Islet of Langerhans (tissue), 1 donor: ENCODE results near the gene SLC27A6.
"Not testable (repeated sequence)": the region's sequence is repeated elsewhere in the genome, so short reads cannot be mapped to it uniquely, and the experiment has no call there.

Experiments used
- FAIRE-seq: peaks from one replicate; lab custom pipeline; 2011; peaks lifted over from hg19 to GRCh38; lab: Jason Lieb, UNC

Gene SLC27A6

GRCh38 chr5:129001841-129002526 lies 36.7 kb downstream of the SLC27A6 start:
- no peak for FAIRE-seq

DNA sequence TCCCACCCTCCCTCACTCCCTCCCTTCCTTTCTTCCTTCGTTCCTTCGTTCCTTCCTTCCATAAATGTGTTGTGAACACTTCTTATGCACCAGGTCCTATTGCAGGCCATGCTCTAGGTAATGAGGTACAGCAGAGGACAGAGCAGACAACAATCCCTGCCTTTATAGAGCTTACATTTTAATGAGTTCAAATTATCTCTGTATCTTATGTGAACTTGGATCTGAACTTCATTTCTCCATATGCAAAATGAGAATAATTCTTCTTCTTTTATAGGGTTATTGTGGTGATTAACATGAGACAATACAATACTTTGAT lies 37.2 kb downstream of the SLC27A6 start:
- FAIRE-seq = no peak

DNA sequence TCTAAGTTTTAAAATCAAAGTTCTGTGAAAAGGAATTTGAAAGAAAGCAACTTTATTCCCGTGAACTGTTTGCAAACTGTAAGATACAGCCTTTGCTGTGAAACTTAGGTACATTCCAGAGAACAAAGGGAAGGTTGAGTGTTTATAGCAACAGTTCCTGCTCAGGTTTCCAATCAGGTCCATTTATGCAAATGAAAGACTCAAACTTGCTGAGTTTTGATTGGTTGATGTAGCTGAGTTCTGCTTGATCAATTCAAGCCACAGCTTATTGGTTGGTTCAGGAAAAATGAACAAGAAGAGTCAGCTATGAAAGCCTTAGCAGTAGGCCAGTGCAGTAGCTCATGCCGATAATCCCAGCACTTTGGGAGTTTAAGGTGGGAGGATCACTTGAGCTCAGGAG lies 37.9 kb downstream of the SLC27A6 start:
- FAIRE-seq = no peak

DNA sequence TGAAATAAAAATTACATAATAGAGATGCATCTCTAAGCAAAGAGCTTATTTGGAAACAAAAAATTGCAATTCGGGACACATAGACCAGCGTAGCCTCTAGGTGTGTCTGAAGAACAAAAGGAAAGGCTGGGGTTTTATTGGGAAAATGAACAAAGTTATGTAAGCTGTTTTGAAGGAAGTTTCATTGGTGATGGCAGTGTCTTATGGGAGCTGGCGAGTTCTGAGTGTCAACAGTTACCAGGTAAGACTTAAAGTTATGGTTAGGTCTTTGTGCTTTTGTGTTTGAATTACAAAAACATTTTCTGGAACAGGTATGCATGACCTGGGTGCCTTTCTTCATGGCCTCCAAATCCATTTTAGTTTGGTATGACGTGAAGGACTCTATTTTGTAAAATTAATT lies 48.9 kb downstream of the SLC27A6 start:
- FAIRE-seq = no peak

DNA sequence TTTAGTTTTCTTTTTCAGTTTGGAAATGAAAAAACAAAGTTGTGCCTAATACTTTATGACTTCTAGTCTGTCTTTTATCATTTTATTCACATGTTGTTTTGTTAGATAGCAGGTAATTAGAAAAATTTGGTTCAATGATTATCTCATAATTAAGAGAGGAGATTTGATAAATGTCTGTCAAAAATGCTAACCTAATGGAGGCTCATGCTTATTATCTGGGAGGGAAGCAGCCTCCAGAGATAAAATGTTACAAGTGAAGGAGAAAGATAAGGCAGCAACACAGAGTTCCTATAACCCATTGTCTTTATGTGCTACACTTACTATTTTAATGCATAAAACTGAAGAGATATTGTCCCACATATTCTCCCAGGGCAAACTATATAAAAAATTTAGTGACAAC lies 53.5 kb downstream of the SLC27A6 start:
- no peak for FAIRE-seq

DNA sequence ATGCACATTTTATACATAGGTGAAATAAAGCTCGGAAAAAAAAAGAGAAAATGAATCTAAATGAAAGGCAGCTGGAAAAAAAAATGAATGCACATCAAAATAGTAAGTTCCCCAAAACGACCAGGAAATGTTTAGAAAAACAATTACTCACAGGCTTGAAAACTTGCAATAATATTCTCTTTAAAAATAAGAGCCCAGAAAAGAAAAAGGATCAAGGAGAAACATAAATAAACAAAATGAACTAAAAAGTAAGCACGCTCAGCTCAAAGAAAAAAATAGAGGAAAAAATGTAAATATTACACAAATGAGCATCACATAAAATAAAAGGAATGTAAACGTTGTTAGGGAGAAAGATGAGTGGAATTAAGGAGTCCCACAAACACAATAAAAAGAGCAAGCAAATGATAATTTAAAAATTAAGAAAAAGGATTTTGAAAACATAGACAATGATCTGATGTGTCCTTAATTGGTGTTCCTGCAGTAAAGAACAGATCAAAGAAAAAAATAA lies 54.2 kb downstream of the SLC27A6 start:
- no peak for FAIRE-seq

GRCh38 chr5:129020683-129021082 lies 55.4 kb downstream of the SLC27A6 start:
- no peak for FAIRE-seq

DNA sequence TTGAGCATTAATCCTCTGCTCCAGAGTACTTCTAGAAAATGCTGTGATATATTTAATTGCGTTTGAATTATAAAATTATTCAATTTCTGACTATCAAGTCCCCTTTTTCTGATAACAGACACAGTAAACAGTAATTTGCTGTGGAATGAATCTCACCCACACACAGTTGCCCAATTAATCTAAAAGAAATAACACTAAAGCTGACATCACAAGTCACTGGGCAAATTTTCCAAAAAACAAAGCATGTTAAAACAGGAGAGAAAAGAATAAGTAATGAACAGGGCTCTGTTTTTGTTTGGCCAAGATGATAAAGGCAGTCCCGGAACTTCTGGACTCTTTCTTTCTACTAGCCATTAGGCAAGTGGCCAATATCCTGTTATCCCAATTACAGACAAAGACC lies 56.5 kb downstream of the SLC27A6 start:
- no peak for FAIRE-seq

DNA sequence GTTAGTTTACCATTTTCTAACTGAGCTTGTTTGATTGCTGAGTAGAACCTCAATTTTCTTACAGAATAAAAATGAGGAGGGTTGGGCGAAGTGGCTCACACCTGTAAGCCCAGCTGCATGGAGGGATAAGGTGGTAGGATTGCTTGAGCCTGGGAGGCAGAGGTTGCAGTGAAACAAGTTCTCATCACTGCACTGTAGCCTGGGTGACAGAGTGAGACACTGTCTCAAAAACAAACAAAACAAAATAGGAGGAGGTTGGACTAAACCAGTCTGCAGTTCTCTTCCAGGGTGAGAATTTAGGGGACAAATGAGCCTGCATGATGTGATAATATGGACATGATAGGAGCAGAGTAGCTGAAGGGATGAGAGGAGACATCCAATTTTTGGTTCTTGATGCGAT lies 57.3 kb downstream of the SLC27A6 start:
- FAIRE-seq = no peak

DNA sequence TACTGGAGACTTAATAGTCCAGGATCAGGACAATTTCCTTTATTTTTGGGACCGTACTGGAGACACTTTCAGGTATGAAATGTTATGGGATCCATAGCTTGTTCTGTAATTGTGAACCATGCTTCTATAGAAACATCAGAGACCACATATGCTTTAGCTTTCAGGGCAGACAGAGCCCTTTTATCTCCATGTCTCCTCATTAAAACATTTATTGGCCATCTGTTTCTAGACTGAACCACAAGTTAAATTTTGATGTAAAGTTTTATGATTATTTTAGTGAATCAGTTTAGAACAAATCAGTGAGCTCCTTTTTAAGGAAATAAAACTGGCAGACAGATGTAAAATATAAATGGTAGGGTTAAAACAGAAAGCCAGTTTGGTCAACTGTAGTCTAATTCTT lies 62.0 kb downstream of the SLC27A6 start:
- no peak for FAIRE-seq

- FAIRE-seq = no peak
Observed at GRCh38 chr5:129031886-129032683, 66.8 kb downstream of the SLC27A6 start.

DNA sequence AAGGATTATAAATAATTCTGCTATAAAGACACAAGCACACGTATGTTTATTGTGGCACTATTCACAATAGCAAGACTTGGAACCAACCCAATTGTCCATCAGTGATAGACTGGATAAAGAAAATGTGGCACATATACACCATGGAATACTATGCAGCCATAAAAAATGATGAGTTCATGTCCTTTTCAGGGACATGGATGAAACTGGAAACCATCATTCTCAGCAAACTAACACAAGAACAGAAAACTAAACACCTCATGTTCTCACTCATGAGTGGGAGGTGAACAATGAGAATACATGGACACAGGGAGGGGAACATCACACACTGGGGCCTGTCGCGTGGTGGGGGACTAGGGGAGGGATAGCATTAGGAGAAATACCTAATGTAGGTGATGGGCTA lies 71.0 kb downstream of the SLC27A6 start:
- FAIRE-seq = not testable (repeated sequence)

- FAIRE-seq = no peak
Observed at GRCh38 chr5:129041196-129041881, 76.1 kb downstream of the SLC27A6 start.

DNA sequence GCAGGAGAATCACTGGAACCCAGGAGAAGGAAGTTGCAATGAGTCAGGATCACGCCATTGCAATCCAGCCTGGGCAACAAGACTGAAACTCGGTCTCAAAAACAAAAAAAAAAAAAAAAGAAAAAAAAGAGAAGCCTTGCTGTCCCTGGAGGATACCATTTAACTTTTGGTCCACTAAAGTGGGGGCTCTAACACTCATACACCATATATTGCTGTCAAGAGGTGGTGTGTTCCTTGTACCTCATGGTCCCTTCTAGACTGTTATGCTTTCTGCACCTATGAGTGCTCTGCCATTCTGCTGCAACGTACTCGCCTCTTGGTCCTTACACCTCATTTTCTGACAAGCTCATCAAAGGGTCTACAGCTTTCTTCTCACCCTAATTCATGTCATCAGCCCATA lies 77.0 kb downstream of the SLC27A6 start:
- no peak for FAIRE-seq

- no peak for FAIRE-seq
Observed at GRCh38 chr5:129043894-129044293, 78.6 kb downstream of the SLC27A6 start.

DNA sequence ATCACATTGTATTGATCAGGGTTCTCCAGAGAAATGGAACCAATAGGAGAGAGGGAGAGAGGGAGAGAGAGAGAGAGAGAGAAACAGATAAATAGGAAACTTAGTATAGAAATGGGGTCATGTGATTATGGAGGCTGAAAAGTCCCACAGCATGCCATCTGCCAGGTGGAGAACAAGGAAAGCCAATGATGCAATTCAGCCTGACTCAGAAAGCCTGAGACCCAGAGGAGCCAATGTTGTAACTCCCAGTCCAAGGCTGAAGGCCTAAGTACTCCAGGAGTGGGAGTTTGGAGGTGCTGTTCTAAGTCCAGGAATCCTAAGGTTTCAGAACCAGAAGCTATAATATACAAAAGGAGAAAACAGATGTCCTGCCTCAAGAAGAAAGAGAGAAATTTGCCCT lies 80.9 kb downstream of the SLC27A6 start:
- FAIRE-seq = no peak

GRCh38 chr5:129048509-129048908 lies 83.2 kb downstream of the SLC27A6 start:
- FAIRE-seq = no peak

- no peak for FAIRE-seq
Observed at GRCh38 chr5:129049126-129049799, 84.0 kb downstream of the SLC27A6 start.

- no peak for FAIRE-seq
Observed at GRCh38 chr5:129051283-129051682, 86.0 kb downstream of the SLC27A6 start.

DNA sequence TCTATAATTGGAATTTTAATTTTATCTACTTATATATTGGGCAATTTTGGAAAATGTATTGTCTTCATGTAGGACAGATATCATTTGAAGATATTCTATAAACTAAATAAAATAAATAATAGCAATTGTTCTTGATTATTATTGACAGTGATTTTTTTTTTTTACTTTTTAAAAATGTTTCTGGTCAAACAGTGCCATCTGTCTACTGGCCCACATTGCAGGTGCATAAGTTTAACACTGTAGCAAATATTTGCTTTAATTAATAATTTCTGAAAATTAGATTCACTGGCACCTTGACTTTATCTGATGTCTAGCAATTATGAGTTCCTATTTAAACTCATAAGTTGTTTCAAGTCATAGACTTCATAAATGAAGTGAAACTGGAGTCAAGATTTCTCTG lies 88.2 kb downstream of the SLC27A6 start:
- FAIRE-seq = peak; percentile 13

GRCh38 chr5:129057329-129057728 lies 92.0 kb downstream of the SLC27A6 start:
- no peak for FAIRE-seq

GRCh38 chr5:129061849-129062248 lies 96.6 kb downstream of the SLC27A6 start:
- no peak for FAIRE-seq
